Gastroesophageal sphincter (tissue), 4 donors: ENCODE measurements around the gene BHMT. TPM values are rescaled to one million over a fixed set of nuclear protein-coding genes. Genes with fewer than 3 reads are reported as not detected.
A peak's percentile ranks its signal among the peaks of the same experiment; 100 is the strongest.
"Not testable (repeated sequence)": the region's sequence is repeated elsewhere in the genome, so short reads cannot be mapped to it uniquely, and the experiment has no call there.

Experiments used
- ATAC-seq: fragments of 150-250 bp; one replicate; pipeline ENCODE4 v1.9.1; 2016; ENCODE audit warnings: mild to moderate bottlenecking, moderate library complexity
- H3K27ac ChIP-seq, 4 donors: fragments of 200-600 bp; sonication (generic) in 3 of 4; 1 replicate in 3 of 4; 2 replicates in 1 of 4; pipeline ENCODE4 v1.5.1; 2016 to 2019
- H3K27me3 ChIP-seq: fragments of 200-600 bp; sonication (generic); one replicate; pipeline ENCODE4 v1.5.1; 2019
- H3K36me3 ChIP-seq, 2 donors: fragments of 200-600 bp; sonication (generic); one replicate each; pipeline ENCODE4 v1.5.1; 2019; ENCODE audit warnings: control low read depth in 1 of 2
- H3K4me1 ChIP-seq, 3 donors: fragments of 200-600 bp; sonication (generic); 1 replicate in 2 of 3; 2 replicates in 1 of 3; pipeline ENCODE4 v1.5.1; 2016 to 2019; ENCODE audit warnings: control low read depth in 2 of 3
- H3K4me3 ChIP-seq, 2 donors: fragments of 200-600 bp; sonication (generic); one replicate each; pipeline ENCODE4 v1.5.1; 2019; ENCODE audit warnings: mild to moderate bottlenecking in 1 of 2, moderate library complexity in 1 of 2
- H3K9me3 ChIP-seq, 3 donors: fragments of 200-600 bp; sonication (generic); one replicate each; pipeline ENCODE4 v1.5.1; 2017 to 2019; ENCODE audit warnings: control low read depth in 2 of 3
- EP300 ChIP-seq: sonication (generic); formaldehyde crosslinking; IDR thresholded peaks from one replicate; pipeline ENCODE4 v1.6.1; 2017; ENCODE audit warnings: antibody characterized with exemption, mild to moderate bottlenecking
- POLR2A ChIP-seq, 2 donors: fragments of 450-650 bp; IDR thresholded peaks; one replicate each; pipeline ENCODE4 v1.6.1; 2017; ENCODE audit warnings: antibody characterized with exemption in 2 of 2, mild to moderate bottlenecking in 2 of 2, moderate library complexity in 1 of 2
- POLR2AphosphoS5 ChIP-seq: sonication (generic); formaldehyde crosslinking; IDR thresholded peaks from one replicate; pipeline ENCODE4 v1.6.1; 2017; ENCODE audit warnings: antibody characterized with exemption
- WGBS, 2 donors: methylation state at CpG; one replicate each; pipeline ENCODE4 v1.1.5; 2018; ENCODE audit warnings: low coverage in 1 of 2; 5-methylcytosine and 5-hydroxymethylcytosine counted together
- small RNA-seq, 4 donors: library from RNA; depleted of rRNA; stranded (forward); fragments of <200 nt; gene quantifications; one replicate each; pipeline ENCODE3, GENCODE V24; 2016
- total RNA-seq, 4 donors: library from RNA; depleted of rRNA; stranded (reverse); fragments of >200 nt; gene quantifications; one replicate each; pipeline ENCODE4 v1.1.0, GENCODE V29; 2016
- TF ChIP-seq, protein P1 (sequence below), 4 experiments: fragments of 200-600 bp in 2 of 4; fragments of 450-650 bp in 2 of 4; sonication (generic) in 1 of 4; IDR thresholded peaks; one replicate each; pipeline ENCODE4 v1.5.1; 2017 to 2019; ENCODE audit warnings: antibody characterized with exemption in 4 of 4, mild to moderate bottlenecking in 2 of 4, moderate library complexity in 2 of 4

The BHMT gene
- total RNA-seq, 4 donors from 2014 or later: 1.9 to 10.8 (median 2.7) TPM; not detected in 1

DNA sequence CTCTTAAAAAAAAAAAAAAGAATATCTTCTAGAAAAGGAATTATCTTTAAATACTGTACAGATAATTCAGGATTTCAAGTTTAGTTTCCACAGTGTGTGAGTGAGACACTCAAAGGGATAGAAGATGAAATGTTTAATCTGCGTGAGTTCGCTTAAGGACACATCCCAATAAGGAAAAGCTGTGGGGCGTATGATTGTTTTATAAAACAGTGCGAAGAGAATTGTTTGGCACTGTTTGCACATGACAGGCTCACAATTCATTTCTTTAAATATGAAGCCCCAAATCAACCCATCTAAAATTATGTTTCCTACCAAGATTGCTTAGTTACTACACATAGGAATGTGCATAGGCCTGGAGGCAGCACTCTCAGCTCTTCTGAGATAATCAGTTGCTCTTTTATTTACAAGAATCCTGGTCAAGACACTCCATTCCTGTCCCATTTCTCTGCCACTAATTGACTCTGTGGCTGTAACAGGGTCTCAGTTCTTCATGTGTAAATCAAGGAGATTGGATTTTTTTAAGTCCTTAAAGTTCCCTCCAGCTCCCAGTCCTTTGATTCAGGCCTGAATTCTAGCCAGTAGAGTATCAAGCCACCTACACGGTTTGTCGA lies 60.1 kb downstream of the BHMT start:
- ATAC-seq: no peak
- H3K27me3 ChIP-seq: no peaks in the 10 kb centered on the region
- TF ChIP-seq POLR2A (IDR thresholded peaks at IDR 0.05): no peak
- no peak for TF ChIP-seq POLR2AphosphoS5
- TF ChIP-seq EP300: no peak
- TF ChIP-seq, protein P1, sequence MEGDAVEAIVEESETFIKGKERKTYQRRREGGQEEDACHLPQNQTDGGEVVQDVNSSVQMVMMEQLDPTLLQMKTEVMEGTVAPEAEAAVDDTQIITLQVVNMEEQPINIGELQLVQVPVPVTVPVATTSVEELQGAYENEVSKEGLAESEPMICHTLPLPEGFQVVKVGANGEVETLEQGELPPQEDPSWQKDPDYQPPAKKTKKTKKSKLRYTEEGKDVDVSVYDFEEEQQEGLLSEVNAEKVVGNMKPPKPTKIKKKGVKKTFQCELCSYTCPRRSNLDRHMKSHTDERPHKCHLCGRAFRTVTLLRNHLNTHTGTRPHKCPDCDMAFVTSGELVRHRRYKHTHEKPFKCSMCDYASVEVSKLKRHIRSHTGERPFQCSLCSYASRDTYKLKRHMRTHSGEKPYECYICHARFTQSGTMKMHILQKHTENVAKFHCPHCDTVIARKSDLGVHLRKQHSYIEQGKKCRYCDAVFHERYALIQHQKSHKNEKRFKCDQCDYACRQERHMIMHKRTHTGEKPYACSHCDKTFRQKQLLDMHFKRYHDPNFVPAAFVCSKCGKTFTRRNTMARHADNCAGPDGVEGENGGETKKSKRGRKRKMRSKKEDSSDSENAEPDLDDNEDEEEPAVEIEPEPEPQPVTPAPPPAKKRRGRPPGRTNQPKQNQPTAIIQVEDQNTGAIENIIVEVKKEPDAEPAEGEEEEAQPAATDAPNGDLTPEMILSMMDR (IDR thresholded peaks at IDR 0.05): no peak
- H3K27ac ChIP-seq: peak overlapping the region; percentile 55 to 72 (median 56)
- 16 to 48% methylated on average over 6 of the region's 6 CpGs for WGBS, 2 donors
- H3K4me1 ChIP-seq: peaks cover 0 to 27% (median 6%) of the 10 kb centered on the region in 3 donors
- no peaks in the 10 kb centered on the region for H3K36me3 ChIP-seq
- no peak overlapping the region for H3K4me3 ChIP-seq
- no peaks in the 10 kb centered on the region for H3K9me3 ChIP-seq

DNA sequence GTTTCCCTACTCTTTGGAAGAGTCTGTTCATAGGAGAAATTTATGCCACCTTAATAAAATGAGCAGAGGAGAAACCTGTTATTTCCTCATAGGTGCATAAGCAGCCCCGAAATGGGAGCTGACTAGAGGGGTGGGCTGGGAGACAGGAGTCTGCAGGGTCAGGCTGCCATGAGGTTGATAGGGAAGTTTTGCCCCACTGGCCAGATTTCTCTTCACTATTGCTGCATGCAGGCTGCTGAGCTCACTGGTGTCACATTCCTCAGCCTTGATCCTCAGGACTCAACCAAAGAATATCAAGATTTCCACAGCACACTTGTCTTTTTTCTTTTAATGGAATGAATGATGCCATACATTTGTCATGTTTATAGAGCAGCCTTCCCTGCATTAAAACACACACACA lies 60.7 kb downstream of the BHMT start:
- H3K4me1 ChIP-seq: peaks cover 0 to 32% (median 6%) of the 10 kb centered on the region in 3 donors
- ATAC-seq: no peak
- 50% methylated on average over 1 of the region's 1 CpG; no CpG with 5 or more reads in 1 of the 2 donors for WGBS, 2 donors

GRCh38 chr5:79173626-79174025 lies 62.0 kb downstream of the BHMT start:
- peaks cover 0 to 35% (median 6%) of the 10 kb centered on the region in 3 donors for H3K4me1 ChIP-seq

More for the DNA sequence above, 60.7 kb downstream of the BHMT start:
- H3K4me3 ChIP-seq: no peak overlapping the region
- no peaks in the 10 kb centered on the region for H3K36me3 ChIP-seq
- no peaks in the 10 kb centered on the region for H3K9me3 ChIP-seq
- peak overlapping the region; percentile 55 to 72 (median 56) for H3K27ac ChIP-seq
- TF ChIP-seq POLR2AphosphoS5: no peak
- no peak for TF ChIP-seq EP300
- TF ChIP-seq, protein P1 (IDR thresholded peaks at IDR 0.05): no peak
- no peak for TF ChIP-seq POLR2A (IDR thresholded peaks at IDR 0.05)
- no peaks in the 10 kb centered on the region for H3K27me3 ChIP-seq

DNA sequence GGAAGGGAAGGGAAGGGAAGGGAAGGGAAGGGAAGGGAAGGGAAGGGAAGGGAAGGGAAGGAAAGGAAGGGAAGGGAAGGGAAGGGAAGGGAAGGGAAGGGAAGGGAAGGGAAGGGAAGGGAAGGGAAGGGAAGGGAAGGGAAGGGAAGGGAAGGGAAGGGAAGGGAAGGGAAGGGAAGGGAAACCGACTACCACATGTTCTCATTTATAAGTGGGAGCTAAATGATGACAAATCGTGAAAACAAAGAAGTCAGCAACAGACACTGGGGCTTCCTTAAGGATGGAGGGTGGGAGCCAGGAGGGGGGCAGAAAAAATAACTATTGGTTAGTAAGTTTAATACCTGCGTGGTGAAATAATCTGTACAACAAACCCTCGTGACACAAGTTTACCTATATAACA lies 68.8 kb downstream of the BHMT start:
- Histone ChIP-seq H3K27ac (peak overlapping the region in 1 of 4 donors; percentile 64), H3K4me1 (peaks cover 3 to 38% (median 10%) of the 10 kb centered on the region in 3 donors)
- not testable (repeated sequence) for H3K9me3 ChIP-seq, ATAC-seq, H3K4me3 ChIP-seq, H3K27me3 ChIP-seq, H3K36me3 ChIP-seq
- WGBS, 2 donors: 80 to 84% methylated on average over 4 of the region's 4 CpGs

More at GRCh38 chr5:79173626-79174025, 62.0 kb downstream of the BHMT start:
- Histone ChIP-seq H3K27me3 (no peaks in the 10 kb centered on the region), H3K36me3 (no peaks in the 10 kb centered on the region), H3K27ac (no peak overlapping the region), H3K4me3 (no peak overlapping the region), H3K9me3 (no peaks in the 10 kb centered on the region)
- no peak for ATAC-seq
- 83 to 85% methylated on average over 5 to 6 of the region's 6 CpGs for WGBS, 2 donors
- TF ChIP-seq POLR2A (IDR thresholded peaks at IDR 0.05) (no peak), EP300 (no peak), POLR2AphosphoS5 (no peak)
- TF ChIP-seq, protein P1 (IDR thresholded peaks at IDR 0.05): no peak

DNA sequence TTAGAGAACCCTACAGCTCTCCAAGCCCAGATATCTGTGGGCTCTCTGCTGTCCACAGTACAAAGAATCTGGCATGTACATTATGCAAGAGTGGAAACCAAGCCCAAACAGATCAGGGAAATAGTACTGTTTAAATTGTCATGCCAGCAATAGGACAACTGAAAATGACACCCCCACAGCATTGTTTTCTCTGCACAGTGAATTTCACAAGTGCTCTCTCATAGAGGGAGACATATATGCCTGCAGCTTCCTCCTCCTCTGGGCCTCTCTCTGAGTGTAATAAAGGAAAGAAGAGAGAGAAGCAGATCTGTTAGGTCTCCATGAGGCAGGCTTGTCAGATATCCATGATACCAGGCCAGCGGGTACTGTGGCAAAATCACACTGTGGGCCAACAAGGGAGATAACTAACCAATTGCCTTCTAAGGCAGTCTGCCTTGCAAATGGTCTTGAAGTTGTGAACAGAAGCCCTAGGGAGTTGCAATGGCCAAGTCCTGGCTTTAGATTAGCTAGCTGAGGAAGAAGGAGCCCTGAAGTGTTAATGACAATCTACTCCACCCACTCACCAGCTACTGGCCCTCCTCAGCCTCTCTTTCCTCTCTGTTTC lies 69.9 kb downstream of the BHMT start:
- H3K36me3 ChIP-seq: no peaks in the 10 kb centered on the region
- TF ChIP-seq POLR2A (IDR thresholded peaks at IDR 0.05) (no peak), EP300 (no peak), POLR2AphosphoS5 (no peak)
- TF ChIP-seq, protein P1 (IDR thresholded peaks at IDR 0.05): no peak
- peaks cover 3 to 48% (median 10%) of the 10 kb centered on the region in 3 donors for H3K4me1 ChIP-seq
- no peak overlapping the region for H3K4me3 ChIP-seq
- 33 to 43% methylated on average over 1 of the region's 1 CpG for WGBS, 2 donors
- H3K9me3 ChIP-seq: no peaks in the 10 kb centered on the region
- H3K27me3 ChIP-seq: no peaks in the 10 kb centered on the region
- peak overlapping the region; percentile 39 to 64 (median 50) for H3K27ac ChIP-seq
- peak; percentile 53 for ATAC-seq

Small RNA genes within 50 kb of the gene (small RNA-seq; reads per million reads assigned to genes)
- 0 reads per million in 4 donors for gene RNY3P1

Other genes with a start within 250 kb of the BHMT start
- 100 to 1,000 TPM in 1 of 4 donors, 10 to 100 TPM in 3; 23.0 to 109 (median 52.6) TPM for gene ARSB, start 126.5 kb upstream of the BHMT start, total RNA-seq
- gene DMGDH, start 42.1 kb upstream of the BHMT start, total RNA-seq: 1 to 10 TPM; 4.7 to 7.3 (median 6.0) TPM
- 100 to 1,000 TPM in 1 of 4 donors, 10 to 100 TPM in 3; 41.9 to 105 (median 54.8) TPM for gene BHMT2, start 42.0 kb upstream of the BHMT start, total RNA-seq
- gene JMY, start 124.3 kb downstream of the BHMT start, total RNA-seq: 10 to 100 TPM; 33.1 to 54.2 (median 46.5) TPM